ENCODE results near the gene ABHD14A.

ABHD14A gene

DNA sequence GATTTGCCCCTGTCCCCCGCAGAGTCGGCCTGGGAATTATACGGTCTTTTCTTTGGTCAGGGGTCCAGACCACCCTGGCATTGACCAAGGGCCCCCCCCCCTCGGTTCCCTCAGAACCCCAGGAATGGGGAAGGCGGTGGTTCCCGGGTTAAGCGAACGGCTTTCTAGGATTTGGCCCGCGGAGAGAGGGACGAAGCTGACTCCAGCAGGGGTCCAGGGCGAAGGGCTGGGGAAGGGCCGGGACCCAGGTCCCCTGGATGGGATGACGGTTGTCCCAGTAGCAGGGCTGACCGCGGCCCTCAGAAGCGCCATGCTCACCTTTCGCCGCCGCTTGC is 33.4 kb upstream of the ABHD14A start:
- DNase-seq (ENCODE audit: low spot score) = no peak

GRCh38 chr3:51941798-51942602 is 32.9 kb upstream of the ABHD14A start, which contains the start of the genes PARP3 and RRP9:
PARP3 (plus strand) TSS chr3:51942363; CDS start chr3:51943356, 993 bp downstream.
RRP9 (minus strand) TSS chr3:51941904; CDS start chr3:51941867, 37 bp downstream.
- peak; percentile 100 for DNase-seq (ENCODE audit: low spot score)

DNA sequence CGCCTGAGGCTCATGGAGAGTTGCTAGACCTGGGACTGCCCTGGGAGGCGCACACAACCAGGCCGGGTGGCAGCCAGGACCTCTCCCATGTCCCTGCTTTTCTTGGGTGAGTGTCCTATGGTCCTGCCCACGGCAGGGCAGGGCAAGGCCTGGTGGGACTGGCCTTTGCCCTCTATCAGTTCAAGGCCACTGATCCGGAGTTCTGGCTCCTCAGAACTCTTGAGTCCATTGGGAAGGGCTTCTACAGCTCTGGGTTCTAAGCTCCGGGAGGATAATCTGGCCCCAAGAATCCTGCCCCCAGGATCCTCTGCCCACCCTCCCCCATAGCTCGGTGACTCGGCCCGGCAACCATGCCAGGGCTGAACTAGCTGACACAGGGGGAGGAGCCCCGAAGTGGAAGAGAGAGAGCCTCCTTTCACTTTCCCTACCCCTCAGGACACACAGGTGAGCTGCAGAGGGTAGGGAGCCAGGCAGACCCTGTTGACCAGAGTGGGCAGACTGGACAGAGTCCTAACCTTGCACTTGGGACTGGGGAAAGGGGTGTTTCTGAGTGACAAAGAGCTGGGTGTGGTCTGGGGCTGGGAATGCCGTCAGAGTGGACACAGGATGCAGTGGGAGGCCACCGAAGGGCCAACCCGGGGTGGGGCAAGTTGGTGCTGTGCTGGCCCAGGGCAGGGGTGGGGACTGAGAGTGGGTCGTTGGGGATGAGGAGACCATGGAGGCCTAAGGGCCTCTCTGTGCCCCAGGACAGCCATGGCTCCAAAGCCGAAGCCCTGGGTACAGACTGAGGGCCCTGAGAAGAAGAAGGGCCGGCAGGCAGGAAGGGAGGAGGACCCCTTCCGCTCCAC is 32.0 kb upstream of the ABHD14A start:
- DNase-seq (ENCODE audit: low spot score) = peak; percentile 31

DNA sequence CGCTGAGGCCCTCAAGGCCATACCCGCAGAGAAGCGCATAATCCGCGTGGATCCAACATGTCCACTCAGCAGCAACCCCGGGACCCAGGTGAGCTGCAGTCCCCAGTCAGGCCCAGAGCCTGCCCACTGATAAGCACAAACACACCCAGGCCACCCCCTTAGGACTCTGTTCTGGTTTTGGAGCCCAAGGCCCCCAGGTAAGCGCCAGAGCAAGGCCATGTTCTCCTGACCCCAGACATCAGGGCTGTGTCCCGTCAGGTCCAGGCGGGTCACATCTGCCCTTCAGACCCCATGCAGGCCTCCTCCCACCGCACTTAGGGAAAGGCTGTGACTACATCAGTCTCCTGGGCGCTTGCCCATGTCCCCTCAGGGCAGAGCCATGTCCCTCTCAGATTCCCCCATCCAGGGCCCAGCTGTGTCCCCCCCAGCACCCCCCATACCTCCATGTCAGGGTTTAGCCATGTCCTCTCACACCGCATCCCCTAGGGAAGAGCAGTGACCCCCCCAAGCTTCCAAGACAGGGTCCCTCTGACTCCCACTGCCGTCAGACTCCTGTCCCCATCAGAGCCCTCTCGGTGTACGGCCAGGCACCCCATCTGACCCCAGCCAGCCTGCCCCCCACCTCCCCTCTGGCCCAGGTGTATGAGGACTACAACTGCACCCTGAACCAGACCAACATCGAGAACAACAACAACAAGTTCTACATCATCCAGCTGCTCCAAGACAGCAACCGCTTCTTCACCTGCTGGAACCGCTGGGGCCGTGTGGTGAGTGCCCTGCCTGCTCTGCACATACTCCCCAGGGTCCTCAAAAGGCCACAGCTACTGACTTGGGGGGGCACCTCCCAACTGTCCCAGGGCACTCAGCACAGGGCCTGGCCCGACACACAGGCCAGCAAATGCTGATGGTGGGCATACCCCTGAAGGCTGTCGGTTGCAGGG is 31.1 kb upstream of the ABHD14A start:
- no peak for DNase-seq (ENCODE audit: low spot score)

- no peak for DNase-seq (ENCODE audit: low spot score)
These were observed 30.3 kb upstream of the ABHD14A start for GRCh38 chr3:51944451-51945021.

- DNase-seq (ENCODE audit: low spot score) = no peak
These were observed 29.6 kb upstream of the ABHD14A start for GRCh38 chr3:51945031-51945840.

DNA sequence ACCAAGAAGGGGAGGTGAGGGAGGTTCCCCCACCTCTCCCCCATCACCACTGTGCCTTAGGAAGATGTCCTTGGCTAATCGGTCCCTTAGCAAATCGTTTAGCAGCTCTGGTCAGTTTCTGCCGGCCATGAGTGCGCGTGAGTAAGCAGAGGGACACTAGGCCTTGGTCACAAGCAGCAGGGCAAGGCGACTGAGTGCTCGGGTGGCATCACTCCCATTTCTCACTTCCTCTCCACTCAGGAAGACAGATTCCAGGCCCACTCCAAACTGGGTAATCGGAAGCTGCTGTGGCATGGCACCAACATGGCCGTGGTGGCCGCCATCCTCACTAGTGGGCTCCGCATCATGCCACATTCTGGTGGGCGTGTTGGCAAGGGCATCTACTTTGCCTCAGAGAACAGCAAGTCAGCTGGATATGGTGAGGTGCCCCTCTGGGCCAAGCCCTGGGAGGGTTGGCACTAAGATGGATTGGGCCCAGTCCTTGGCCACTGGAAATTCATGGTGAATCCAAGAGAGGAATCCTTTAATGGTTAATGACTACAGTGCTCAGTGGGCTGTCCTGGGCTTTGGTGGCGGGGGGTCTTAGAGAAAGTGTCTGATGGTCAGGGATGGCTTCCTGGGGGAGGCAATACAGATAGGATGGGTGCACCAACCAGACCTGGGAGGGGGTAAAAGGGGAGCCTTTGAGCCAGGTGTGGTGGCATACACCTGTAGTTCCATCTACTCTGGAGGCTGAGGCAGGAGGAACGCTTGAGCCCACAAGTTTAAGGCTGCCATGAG is 28.7 kb upstream of the ABHD14A start:
- DNase-seq (ENCODE audit: low spot score) = no peak

GRCh38 chr3:51946796-51947195 is 28.1 kb upstream of the ABHD14A start:
- DNase-seq (ENCODE audit: low spot score) = no peak

DNA sequence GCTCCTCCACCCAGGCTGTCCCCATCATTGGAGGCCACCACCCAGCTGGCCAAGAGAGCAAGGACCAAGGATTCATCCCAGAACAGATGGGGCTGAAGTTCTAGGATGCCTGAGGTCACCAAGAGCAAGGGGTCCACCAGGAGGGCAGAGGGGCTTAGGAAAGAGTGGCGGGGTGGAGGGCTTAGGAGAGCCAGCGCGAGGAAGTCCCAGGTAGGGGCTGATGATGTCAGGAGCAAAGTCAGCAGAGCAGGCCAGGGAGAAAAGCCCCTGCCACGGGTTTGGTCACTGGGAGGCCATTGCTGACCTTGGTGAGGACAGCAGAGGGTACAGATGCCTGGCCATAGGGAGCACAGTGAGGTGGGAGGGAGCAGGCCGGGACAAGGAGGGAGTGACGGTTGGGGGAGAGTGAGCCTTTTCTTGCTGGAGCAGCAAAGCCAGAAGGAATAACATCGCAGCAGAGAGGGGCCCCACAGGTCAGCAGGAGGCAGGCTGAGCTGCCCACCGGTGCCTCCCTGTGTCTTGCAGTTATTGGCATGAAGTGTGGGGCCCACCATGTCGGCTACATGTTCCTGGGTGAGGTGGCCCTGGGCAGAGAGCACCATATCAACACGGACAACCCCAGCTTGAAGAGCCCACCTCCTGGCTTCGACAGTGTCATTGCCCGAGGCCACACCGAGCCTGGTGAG is 27.5 kb upstream of the ABHD14A start:
- DNase-seq (ENCODE audit: low spot score) = no peak

GRCh38 chr3:51948016-51948580 is 26.8 kb upstream of the ABHD14A start:
- DNase-seq (ENCODE audit: low spot score) = no peak

- no peak for DNase-seq (ENCODE audit: low spot score)
These were observed 25.7 kb upstream of the ABHD14A start for GRCh38 chr3:51949121-51949520.

GRCh38 chr3:51950899-51951298 is 24.0 kb upstream of the ABHD14A start:
- no peak for DNase-seq (ENCODE audit: low spot score)

DNA sequence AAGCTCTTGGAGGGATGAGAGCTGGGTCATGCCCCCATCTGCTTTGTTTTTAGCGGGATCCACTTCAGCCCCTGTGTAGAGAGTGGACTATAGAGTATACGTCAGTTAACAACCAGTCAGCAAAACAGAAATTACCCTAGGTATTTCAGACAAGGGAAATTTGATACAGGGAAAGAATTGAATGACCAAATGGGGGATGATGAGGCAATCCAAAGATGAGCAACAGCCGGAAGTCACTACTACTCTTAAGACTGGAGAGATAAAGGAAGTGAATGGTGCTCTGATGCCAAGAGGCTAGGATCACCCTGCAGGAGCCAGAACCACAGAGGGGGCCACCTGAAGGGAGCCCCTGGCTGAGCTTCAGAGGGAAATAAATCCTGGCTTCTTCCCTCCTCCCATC is 21.4 kb upstream of the ABHD14A start:
- no peak for DNase-seq (ENCODE audit: low spot score)

- DNase-seq (ENCODE audit: low spot score) = no peak
These were observed 20.8 kb upstream of the ABHD14A start for GRCh38 chr3:51954105-51954504.

DNA sequence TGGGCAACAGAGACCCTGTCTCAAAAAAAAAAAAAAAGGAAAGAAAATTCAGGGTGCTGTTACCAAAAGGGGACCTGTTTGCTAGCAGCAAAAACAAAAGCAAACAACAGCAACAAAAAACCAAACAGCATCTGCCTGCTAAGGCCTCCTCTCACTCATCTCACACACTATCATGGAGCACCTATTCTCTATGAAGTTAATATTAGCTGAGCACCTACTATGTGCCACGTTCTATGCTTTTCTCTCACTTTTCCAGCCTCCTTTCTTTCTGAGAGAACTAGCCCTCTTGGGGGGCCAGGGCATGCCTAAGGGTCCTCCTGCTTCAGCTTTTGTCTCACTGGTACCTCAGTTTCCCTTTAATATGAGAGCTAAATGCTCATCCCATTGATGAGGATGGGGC is 20.2 kb upstream of the ABHD14A start:
- DNase-seq (ENCODE audit: low spot score) = no peak

DNA sequence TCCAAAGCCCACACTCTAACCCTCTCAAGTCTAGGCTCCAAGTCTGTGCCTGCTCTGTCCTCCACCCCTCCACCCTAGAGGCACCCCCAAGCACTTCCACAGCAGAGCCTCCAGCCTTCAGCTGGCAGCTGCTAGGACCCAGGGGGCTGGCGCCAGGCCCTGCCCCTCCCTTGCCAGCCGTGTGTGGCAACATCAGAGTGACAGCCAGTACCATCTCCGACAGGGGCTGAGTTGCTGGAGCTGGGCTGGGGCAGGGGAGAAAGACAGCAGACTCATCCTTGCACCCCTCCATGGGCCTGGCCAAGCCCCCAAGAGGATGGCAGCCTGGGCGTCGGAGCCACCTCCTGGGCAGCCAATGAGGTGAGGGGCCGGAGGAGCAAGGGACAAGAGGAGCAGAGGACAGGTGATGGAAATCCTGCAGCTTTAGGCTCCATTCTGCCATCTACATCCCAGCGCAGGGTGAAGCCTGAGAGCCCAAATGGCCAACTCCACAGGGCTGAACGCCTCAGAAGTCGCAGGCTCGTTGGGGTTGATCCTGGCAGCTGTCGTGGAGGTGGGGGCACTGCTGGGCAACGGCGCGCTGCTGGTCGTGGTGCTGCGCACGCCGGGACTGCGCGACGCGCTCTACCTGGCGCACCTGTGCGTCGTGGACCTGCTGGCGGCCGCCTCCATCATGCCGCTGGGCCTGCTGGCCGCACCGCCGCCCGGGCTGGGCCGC is 19.5 kb upstream of the ABHD14A start, which contains the start of gene GPR62:
GPR62 (plus strand) TSS at position 207 of the 718 bp plus-strand sequence; CDS start at position 479, 272 bp downstream.
- no peak for DNase-seq (ENCODE audit: low spot score)

DNA sequence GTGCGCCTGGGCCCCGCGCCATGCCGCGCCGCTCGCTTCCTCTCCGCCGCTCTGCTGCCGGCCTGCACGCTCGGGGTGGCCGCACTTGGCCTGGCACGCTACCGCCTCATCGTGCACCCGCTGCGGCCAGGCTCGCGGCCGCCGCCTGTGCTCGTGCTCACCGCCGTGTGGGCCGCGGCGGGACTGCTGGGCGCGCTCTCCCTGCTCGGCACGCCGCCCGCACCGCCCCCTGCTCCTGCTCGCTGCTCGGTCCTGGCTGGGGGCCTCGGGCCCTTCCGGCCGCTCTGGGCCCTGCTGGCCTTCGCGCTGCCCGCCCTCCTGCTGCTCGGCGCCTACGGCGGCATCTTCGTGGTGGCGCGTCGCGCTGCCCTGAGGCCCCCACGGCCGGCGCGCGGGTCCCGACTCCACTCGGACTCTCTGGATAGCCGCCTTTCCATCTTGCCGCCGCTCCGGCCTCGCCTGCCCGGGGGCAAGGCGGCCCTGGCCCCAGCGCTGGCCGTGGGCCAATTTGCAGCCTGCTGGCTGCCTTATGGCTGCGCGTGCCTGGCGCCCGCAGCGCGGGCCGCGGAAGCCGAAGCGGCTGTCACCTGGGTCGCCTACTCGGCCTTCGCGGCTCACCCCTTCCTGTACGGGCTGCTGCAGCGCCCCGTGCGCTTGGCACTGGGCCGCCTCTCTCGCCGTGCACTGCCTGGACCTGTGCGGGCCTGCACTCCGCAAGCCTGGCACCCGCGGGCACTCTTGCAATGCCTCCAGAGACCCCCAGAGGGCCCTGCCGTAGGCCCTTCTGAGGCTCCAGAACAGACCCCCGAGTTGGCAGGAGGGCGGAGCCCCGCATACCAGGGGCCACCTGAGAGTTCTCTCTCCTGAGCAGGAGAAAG is 18.7 kb upstream of the ABHD14A start:
- DNase-seq (ENCODE audit: low spot score) = peak; percentile 64
